OCI-M2 (cell line): ENCODE measurements around the gene AOAH.

Experiments
- DNase-seq: peaks from one replicate; lab custom pipeline; 2025; ENCODE audit not compliant: unreplicated experiment; lab: John Stamatoyannopoulos, UW

Gene AOAH

GRCh38 chr7:36635091-36635490 lies 89.2 kb downstream of the AOAH start:
- no peak for DNase-seq

- no peak for DNase-seq
These were observed 90.9 kb downstream of the AOAH start for GRCh38 chr7:36633377-36633776.

- DNase-seq: no peak
These were observed 94.1 kb downstream of the AOAH start for GRCh38 chr7:36630112-36630650.

- DNase-seq: no peak
These were observed 94.9 kb downstream of the AOAH start for GRCh38 chr7:36629351-36629750.

GRCh38 chr7:36627836-36628235 lies 96.5 kb downstream of the AOAH start:
- no peak for DNase-seq

GRCh38 chr7:36626111-36626510 lies 98.2 kb downstream of the AOAH start:
- no peak for DNase-seq

- no peak for DNase-seq
These were observed 99.0 kb downstream of the AOAH start for GRCh38 chr7:36625247-36625646.

- no peak for DNase-seq
These were observed 101.0 kb downstream of the AOAH start for GRCh38 chr7:36623247-36623646.

- DNase-seq: no peak
These were observed 102.9 kb downstream of the AOAH start for GRCh38 chr7:36621396-36621795.

GRCh38 chr7:36620166-36620708 lies 104.1 kb downstream of the AOAH start:
- DNase-seq: no peak

- DNase-seq: no peak
These were observed 106.9 kb downstream of the AOAH start for GRCh38 chr7:36617408-36617807.

GRCh38 chr7:36615852-36616540 lies 108.3 kb downstream of the AOAH start:
- no peak for DNase-seq

- no peak for DNase-seq
These were observed 109.3 kb downstream of the AOAH start for GRCh38 chr7:36614959-36615358.

GRCh38 chr7:36613031-36613614 lies 111.2 kb downstream of the AOAH start:
- DNase-seq: no peak

- DNase-seq: no peak
These were observed 112.6 kb downstream of the AOAH start for GRCh38 chr7:36611703-36612102.

GRCh38 chr7:36607721-36608095 lies 116.6 kb downstream of the AOAH start:
- no peak for DNase-seq

- no peak for DNase-seq
These were observed 117.1 kb downstream of the AOAH start for GRCh38 chr7:36606976-36607720.

- DNase-seq: no peak
These were observed 117.9 kb downstream of the AOAH start for GRCh38 chr7:36606153-36606975.

GRCh38 chr7:36605261-36606051 lies 118.8 kb downstream of the AOAH start:
- no peak for DNase-seq

- no peak for DNase-seq
These were observed 119.5 kb downstream of the AOAH start for GRCh38 chr7:36604806-36605205.
